ENCODE results near the gene HYAL3.

GRCh38 chr3:50314816-50315215 lies 15.6 kb upstream of the HYAL3 start:
- TF ChIP-seq POLR2A (IDR thresholded peaks at IDR 0.05) (no peak), CTCF (IDR thresholded peaks at IDR 0.05) (no peak)

Measured in gastroesophageal sphincter (tissue), 3 donors.